SK-N-MC (cell line): ENCODE results near the gene TUBGCP4.

ENCODE experiments used
- EZH2 ChIP-seq: fragments of 200-600 bp; sonication (generic); IDR thresholded peaks from one replicate; pipeline ENCODE4 v1.6.1; 2017; ENCODE audit warnings: antibody characterized with exemption
- FOXP2 ChIP-seq: optimal IDR thresholded peaks from 2 replicates; pipeline ENCODE3; 2011; ENCODE audit warnings: mild to moderate bottlenecking, moderate library complexity; ENCODE audit not compliant: insufficient read depth; ENCODE audit errors: extremely low read length, control extremely low read depth
- POLR2AphosphoS5 ChIP-seq: IDR thresholded peaks from 2 replicates; pipeline ENCODE4 v1.6.1; 2012; ENCODE audit warnings: mild to moderate bottlenecking, low read depth, low read length, borderline replicate concordance

DNA sequence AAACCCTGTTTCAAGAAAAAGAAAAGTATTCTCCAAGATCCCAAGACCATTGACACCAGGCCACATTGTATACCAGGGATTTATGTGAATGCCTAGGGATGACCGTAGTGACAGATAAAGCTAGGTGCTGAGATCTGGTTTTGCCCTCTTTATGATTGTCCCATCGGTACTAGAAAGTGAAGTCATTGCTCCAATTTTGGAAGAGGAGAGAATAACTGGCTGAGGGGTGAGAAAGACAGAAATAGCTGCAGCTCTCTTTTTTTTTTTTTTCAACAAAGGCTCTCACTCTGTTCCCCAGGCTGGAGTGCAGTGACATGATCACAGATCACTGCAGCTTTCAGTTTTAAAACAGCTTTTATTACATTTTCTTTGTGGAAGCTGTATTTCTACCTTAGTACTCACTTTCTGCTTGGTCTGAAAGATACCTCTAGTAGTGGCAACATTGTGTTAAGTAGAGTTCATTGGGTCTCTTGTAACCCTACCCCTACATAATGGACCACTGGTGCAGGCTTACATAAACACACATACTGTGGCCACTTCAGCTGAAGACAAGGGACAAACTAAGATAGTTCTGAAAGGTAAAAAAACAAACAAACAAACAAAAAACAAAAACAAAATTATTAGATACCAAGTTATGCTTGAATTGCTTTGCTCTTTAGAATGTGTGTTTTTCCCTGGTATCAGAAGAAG, 18.1 kb upstream of the TUBGCP4 start:
- TF ChIP-seq POLR2AphosphoS5 = no peak
- TF ChIP-seq EZH2 = no peak
- no peak for TF ChIP-seq FOXP2
